ENCODE measurements around the gene DOP1B.

- TF ChIP-seq CTCF (IDR thresholded peaks at IDR 0.05) = no peak
- no peak for TF ChIP-seq POLR2A (IDR thresholded peaks at IDR 0.05)
Measured at GRCh38 chr21:36111238-36111637, 45.4 kb upstream of the DOP1B start.

Measured in Peyer's patch (tissue), 4 donors.